Measurements from ENCODE around the gene ASAP2. TPM values are rescaled to one million over a fixed set of nuclear protein-coding genes. Genes with fewer than 3 reads are reported as not detected.

Gene ASAP2
- total RNA-seq, 1 experiment from 2014 or later = 12.6 TPM

DNA sequence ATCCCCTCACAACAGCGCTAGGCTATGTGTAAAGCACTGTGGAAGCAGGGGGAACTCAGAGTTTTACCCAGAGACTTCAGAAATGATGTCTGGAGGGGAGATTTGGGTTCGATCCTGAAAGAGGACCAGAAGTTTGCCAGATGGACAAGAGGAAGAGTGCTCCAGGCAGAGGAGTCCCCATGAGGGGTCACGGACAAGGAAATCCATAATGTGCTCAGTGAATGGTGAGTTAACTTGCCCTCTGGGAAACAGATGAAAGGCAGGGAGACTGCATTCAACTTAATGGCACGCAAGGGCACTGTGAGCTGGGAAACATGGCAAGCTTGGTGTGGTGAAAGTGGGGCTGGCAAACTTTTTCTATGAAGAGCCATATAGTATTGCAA lies 6.0 kb upstream of the ASAP2 start:
- TF ChIP-seq, protein P1, sequence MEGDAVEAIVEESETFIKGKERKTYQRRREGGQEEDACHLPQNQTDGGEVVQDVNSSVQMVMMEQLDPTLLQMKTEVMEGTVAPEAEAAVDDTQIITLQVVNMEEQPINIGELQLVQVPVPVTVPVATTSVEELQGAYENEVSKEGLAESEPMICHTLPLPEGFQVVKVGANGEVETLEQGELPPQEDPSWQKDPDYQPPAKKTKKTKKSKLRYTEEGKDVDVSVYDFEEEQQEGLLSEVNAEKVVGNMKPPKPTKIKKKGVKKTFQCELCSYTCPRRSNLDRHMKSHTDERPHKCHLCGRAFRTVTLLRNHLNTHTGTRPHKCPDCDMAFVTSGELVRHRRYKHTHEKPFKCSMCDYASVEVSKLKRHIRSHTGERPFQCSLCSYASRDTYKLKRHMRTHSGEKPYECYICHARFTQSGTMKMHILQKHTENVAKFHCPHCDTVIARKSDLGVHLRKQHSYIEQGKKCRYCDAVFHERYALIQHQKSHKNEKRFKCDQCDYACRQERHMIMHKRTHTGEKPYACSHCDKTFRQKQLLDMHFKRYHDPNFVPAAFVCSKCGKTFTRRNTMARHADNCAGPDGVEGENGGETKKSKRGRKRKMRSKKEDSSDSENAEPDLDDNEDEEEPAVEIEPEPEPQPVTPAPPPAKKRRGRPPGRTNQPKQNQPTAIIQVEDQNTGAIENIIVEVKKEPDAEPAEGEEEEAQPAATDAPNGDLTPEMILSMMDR (conservative IDR thresholded peaks at IDR 0.05) = no peak
- Histone ChIP-seq H4K5ac (ENCODE audit: insufficient read length, low read depth, low read length) (no peak overlapping the region), H3K79me2 (ENCODE audit: insufficient read depth, low read length) (no peaks in the 10 kb centered on the region), H4K91ac (ENCODE audit: insufficient read length, low read depth, low read length) (no peak overlapping the region), H3K27me3 (ENCODE audit: insufficient read depth, low read length) (no peaks in the 10 kb centered on the region; the same call in 1 of the 2 replicates), H2BK20ac (ENCODE audit: low read depth, low read length, poor library complexity, severe bottlenecking) (no peak overlapping the region), H3K18ac (ENCODE audit: insufficient read length, low read depth, low read length) (no peak overlapping the region), H3K27ac (ENCODE audit: insufficient read length, low read depth, low read length) (no peak overlapping the region), H3K4ac (ENCODE audit: low read depth, low read length) (no peak overlapping the region), H2BK15ac (ENCODE audit: low read depth, low read length) (no peak overlapping the region), H2BK120ac (ENCODE audit: low read depth, low read length, poor library complexity, severe bottlenecking) (no peak overlapping the region), H2BK5ac (ENCODE audit: insufficient read length, low read length) (no peak overlapping the region), H4K20me1 (ENCODE audit: control insufficient read depth, insufficient read depth, insufficient read length) (no peaks in the 10 kb centered on the region), H2AFZ (ENCODE audit: low read length) (no peak overlapping the region), H3K9ac (ENCODE audit: extremely low read depth, insufficient read length, low read length) (no peak overlapping the region), H3K14ac (ENCODE audit: insufficient read depth, low read length) (no peak overlapping the region), H2AK5ac (ENCODE audit: insufficient read length, low read length) (no peak overlapping the region), H3K9me3 (ENCODE audit: control insufficient read depth, low read depth, low read length) (no peaks in the 10 kb centered on the region), H3T11ph (ENCODE audit: low read length) (no peak overlapping the region), H3K23me2 (ENCODE audit: insufficient read length, low read depth, low read length, poor library complexity, severe bottlenecking) (no peaks in the 10 kb centered on the region), H3K56ac (ENCODE audit: insufficient read length, low read depth, low read length) (no peak overlapping the region), H4K8ac (replicated peaks; ENCODE audit: insufficient read length, low read depth, low read length) (no peak overlapping the region), H3K4me2 (ENCODE audit: insufficient read depth, insufficient read length, low read length) (no peak overlapping the region), H3K23ac (ENCODE audit: insufficient read length, low read depth, low read length) (no peak overlapping the region), H3K4me1 (ENCODE audit: insufficient read depth, low read length) (no peaks in the 10 kb centered on the region), H3K79me1 (ENCODE audit: insufficient read depth, low read depth, low read length, poor library complexity, severe bottlenecking) (no peaks in the 10 kb centered on the region), H2BK12ac (ENCODE audit: insufficient read length, low read depth, low read length) (no peak overlapping the region)
- Mint-ChIP-seq H3K36me3 (ENCODE audit: insufficient read depth in 1 of 3, low read depth in 3 of 3) (no peaks in the 10 kb centered on the region), H3K27me3 (ENCODE audit: low read depth) (peaks cover 18% of the 10 kb centered on the region), H3K4me3 (no peak overlapping the region), H3K4me1 (peaks cover 10 to 14% of the 10 kb centered on the region in 2 experiments), H3K9me3 (no peaks in the 10 kb centered on the region), H3K27ac (no peak overlapping the region)
- WGBS (ENCODE audit: extremely low coverage, insufficient read length, low lambda C conversion rate) = no CpG with 5 or more reads among the region's 4 CpGs
- no peak for DNase-seq

All from H9 (cell line).